GM18508 (cell line): ENCODE results near the gene LRRN4.
"Not testable (repeated sequence)": the region's sequence is repeated elsewhere in the genome, so short reads cannot be mapped to it uniquely, and the experiment has no call there.

ENCODE experiments used
- ATAC-seq: cut with Tn5 transposase; IDR thresholded peaks from one replicate; pipeline ENCODE4 v1.9.1; 2021; ENCODE audit warnings: moderate number of reproducible peaks; ENCODE audit not compliant: insufficient read depth, unreplicated experiment

Gene LRRN4

DNA sequence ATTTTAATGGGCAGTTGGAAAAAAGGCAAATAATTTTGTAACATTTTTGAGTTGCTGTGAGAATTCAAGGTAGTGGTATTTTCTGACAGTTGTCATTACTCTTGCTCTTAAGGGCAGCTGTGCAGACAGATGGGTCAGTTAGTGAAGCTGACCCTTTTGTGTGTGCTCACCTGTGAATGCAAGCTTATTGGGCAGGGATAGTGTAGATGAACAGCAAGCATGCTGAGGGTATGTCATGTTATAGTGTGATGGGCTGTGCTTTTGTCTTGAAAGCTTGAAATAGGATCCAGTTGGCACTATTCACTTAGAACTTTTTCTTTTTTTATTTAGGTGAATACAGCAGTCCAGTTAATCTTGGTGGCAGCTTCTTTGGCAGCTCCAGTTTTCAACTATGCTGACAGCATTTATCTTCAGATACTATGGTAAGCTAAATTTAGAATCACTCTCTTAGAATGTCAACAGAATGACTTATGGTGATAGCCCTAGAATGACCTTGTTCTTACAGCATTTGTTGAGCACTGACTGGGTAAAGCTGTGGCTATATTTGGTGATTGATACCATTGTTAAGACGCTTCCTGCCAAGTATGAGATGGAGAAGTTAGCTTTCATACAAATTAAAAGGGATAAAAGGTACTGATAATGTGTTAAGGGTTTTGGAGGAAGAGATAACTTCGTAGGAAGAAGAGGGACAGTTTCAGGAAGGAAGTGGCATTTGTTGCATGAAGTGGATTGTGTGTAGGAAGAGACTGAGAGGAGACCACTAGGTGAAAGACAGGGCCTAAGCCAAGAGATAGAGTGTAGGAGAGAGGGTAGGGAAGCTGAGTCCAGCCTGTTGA, 19.5 kb downstream of the LRRN4 start:
- ATAC-seq = no peak

DNA sequence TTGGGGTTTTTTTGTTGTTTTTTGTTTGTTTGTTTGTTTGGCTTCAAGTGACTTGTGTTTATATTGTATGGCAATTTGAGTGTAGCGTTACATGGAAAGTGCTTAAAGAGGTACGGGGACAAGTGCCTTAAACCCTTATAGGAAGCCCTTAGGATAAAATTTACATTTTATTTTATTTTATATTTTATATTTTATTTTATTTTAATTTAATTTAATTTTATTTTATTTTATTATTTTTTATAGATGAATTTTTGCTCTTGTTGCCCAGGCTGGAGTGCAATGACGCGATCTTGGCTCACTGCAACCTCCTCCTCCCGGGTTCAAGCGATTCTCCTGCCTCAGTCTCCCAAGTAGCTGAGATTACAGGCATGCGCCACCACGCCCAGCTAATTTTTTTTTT, 21.0 kb downstream of the LRRN4 start:
- ATAC-seq = not testable (repeated sequence)

DNA sequence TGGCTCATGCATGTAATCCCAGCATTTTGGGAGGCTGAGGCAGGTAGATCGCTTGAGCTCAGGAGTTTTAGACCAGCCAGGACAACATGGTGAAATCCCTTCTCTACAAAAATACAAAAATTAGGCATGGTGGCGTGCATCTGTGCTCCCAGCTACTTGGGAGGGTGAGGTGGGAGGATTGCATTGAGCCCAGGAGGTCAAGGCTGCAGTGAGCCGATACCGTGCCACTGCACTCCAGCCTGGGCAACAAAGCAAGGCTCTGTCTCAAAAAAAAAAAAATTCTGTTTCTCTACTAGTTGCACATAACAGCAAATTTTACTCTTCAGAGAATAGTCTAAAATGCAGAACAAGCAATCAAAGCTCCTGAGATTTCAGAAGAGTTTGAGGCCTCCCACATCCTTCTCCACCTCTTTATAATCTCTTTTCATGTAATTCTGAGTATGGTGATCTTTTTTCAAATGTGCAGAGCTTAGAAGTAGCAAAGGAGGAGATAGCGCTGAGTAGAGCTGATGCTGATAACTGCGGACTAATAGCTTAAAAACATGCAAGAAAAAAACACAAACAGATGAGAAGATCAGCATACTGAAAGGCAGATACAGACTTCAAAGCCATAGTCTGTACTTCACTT, 23.3 kb downstream of the LRRN4 start:
- no peak for ATAC-seq

DNA sequence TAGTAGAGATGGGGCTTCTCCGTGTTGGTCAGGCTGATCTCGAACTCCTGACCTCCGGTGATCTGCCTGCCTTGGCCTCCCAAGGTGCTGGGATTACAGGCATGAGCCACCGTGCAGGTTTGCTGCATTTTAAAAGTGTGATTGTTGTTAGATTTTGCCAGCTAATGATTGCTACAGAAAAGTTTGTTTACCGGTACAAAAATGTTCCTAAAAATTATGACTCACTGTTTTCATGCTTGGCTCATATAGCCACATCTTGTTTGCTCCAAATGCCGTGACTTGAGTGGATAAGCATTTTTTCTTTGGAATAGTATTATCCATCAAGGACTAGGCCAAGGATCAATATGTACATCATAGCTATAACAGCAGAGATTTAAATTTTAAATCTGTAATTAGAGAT, 24.3 kb downstream of the LRRN4 start:
- no peak for ATAC-seq

DNA sequence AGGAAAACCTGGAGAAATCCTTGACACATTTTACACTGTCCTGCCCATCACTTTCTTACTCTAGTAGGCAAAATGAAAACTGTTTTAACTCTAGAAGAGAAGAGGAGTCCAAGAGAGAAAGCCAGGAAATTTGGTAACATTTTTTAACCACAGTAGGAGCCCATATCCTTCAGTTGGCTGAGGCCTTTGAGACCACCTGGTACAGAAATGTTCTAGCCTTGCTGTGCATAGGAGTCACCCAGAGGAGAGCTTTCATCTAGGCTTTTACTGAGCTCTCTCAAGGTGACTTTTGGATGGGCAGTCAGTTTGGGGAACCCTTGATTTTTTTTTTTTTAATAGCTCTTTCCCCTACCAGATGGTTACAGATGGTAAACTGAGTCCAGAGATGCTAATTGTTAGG, 25.0 kb downstream of the LRRN4 start:
- ATAC-seq = no peak

DNA sequence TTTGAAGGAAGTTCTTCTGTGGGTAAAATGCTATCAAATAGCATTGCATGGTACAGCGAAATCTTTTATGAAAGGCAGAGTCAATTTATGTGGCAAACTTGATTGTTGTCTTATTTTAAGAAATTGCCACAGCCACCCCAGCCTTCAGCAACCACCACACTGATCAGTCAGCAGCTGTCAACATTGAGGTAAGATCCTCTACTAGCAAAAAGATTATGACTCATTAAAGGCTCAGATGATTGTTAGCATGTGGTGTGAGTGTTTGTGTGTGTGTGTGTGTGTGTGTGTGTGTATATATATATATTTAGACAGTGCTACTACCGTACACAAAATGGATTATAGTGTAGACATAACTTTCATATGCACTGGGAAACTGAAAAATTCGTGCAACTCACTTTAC, 27.8 kb downstream of the LRRN4 start:
- ATAC-seq = no peak

DNA sequence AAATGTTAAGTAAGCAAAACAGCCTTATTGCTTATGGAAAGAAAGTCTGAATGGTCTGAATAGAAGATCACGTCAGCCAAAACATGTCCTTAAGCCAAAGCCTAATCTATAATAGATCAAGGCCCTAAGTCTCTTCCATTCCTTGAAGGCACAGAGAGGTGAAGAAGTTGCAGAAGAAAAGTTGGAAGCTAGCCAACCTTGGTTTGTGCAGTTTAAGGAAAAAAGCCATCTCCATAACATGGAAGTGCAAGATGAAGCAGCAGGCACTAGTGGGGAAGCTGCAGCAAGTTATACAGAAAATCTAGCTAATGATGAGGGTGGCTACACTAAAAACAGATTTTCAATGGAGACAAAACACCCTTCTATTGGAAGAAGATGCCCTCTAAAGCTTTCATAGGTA, 29.1 kb downstream of the LRRN4 start:
- ATAC-seq = no peak

DNA sequence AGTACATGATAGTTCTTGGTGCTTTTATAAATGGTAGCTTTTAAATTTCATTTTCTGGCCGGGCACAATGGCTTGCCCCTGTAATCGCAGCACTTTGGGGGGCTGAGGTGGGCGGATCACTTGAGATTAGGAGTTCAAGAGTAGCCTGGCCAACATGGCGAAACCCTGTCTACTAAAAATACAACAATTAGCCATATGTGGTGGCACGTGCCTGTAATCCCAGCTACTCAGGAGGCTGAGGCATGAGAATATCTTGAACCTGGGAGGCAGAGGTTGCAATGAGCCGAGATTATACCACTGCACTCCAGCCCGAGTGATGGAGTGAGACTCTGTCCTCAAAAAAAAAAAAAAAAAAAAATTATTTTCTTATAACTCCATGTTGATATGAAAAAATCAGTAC, 36.0 kb downstream of the LRRN4 start:
- no peak for ATAC-seq

DNA sequence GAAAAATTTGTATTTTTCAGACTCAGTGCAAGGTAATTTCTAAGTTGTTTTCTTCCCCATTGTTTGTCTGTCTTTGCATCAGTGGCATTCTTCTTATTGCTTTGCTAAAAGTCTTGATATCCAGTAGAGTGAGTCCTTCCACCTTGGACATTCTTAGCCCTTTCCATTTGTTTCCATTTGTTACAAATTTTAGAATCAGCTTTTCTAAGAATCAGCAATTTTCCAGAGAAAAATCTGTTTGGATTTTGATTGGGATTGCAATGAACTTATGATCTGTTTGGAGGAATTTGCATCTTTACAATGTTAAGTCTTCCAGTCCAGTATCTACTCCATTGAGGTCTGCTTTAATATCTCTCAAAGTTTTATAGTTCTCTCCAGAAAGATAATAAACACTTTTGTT, 36.4 kb downstream of the LRRN4 start:
- no peak for ATAC-seq

DNA sequence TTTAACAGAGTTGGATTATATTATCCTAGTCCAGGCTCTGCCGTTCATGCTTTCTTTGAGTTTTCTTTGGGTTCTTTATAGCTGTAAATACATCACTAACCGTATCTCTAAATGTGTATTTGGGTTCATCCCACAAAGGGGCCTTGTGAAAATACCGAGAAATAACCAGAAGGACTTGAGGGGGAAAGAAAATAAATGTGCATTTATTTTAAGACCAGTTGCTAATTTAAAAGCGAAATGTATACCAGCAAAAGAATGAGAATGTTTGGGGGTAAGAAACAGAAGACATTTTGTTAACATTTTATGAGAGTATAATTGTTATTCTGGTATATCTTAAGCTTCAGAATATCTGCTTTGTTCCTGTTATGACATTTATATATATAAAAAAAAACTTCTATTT, 38.9 kb downstream of the LRRN4 start:
- ATAC-seq = no peak

DNA sequence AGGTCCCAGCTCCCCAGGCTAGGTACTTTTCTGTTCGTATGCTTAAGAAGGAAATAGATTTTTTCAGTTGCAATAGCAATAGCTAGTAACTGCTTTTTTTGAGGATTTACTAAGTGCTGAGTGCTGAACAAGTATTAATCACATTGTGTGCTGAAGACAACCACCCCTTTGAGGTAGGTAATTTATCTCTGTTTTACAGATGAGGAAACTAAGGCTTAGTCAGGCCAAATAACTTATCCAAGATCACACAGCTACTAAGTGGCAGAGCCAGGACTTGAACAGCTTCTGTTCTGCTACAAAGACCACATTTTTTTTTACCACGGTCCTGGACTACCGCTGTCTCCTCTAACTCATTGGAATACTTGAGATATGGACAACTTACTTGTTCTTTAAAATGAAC, 39.8 kb downstream of the LRRN4 start:
- no peak for ATAC-seq

DNA sequence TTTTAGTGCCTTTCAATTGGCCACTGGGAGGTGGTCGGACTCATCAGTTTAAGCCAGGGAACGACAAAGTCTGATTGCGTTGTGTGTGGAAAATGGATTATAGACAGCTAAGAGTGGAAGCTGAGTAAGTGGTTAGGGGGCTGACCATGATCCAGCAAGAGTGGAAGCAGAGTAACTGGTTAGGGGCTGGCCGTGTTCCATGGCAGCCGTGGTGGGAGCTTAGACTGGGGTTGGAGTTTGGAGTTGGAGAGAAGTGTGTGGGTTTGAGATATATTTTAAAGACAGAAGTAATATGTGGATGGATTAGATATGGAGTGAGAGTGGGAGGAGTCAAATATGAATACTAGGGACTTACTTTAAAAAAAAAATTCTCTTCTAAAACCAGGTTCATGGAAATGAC, 41.7 kb downstream of the LRRN4 start:
- no peak for ATAC-seq

DNA sequence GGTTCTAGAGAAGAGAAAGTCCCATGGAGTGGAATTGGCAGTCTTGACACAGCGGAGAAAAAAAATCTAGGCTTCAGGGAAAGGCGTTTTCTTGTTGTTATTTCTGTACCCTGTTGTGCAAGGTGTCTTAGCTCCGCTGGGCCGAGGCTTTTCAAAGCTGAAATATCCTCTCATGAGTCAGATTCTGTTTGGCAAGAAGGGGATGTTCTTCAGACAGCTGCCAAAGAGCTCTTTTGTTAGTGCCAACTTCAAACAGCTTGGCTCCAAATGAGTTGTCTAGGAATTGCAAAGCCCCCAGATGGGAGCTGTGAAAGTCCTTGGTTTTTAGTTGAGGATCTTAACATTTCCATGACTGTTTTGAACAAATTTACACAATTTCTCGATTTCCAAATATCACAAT, 45.6 kb downstream of the LRRN4 start:
- no peak for ATAC-seq

DNA sequence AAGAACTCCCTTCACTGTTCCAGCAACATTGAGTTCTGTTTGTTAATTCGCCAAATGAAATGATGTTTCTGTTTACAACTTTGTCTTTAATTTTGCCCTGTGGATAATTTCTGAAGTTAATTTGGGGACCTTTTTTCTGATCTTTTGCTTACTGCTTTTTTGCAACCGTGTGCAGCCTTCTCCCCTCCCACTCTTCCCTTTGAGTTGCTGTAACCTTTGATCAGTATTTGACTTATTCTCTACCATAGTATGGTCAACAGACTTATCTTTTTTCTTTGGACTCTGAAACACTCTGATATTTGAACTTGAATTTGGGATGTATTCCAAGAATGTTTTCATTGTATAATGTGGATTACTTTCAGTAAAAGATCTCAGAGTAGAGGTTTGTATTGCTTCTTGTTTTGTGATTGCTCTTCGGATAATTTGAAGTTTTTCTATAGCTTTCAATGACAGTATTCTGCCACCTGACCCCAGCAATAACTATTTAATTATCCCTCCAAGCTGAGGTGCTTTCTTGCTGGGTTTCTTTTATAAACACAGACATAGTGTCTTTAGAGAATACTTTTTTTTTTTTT, 46.2 kb downstream of the LRRN4 start:
- no peak for ATAC-seq

DNA sequence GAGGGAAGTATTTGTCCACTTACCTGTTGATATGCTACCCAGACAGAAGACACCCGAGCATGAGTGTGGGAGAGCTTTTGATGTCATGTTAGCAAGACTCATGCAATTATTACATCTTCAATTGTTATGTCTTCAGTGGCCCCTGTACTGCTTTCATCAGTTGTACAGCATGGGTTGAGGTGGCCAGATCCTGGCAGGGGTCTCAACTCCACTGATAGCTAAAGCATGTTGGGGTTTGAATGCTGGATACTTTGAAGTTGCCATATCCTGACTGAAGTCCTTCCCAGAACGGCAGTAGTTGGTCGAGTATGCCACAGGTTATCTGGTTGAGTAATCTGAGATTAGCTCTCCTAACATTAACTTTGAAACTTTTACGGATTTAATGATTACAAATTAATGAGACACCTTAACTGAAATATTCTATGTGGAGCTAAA, 46.7 kb downstream of the LRRN4 start:
- ATAC-seq = no peak

DNA sequence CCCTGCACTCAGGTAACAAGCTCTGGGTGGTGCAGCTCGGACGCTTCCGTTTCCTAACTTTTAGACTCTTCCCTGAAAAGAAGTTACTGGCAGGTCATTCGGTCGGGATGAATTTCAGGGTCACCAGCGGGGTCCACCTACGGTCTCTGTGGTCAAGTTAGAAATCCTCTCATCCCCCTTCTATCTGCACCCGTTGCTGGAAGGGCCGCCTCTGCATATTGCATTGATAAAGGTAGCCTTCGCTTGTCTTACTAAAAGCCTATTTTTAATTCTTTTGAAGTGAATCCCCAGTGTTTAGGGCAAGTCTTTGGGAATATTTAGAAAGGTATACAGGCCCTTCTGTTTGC, 47.3 kb downstream of the LRRN4 start:
- no peak for ATAC-seq

DNA sequence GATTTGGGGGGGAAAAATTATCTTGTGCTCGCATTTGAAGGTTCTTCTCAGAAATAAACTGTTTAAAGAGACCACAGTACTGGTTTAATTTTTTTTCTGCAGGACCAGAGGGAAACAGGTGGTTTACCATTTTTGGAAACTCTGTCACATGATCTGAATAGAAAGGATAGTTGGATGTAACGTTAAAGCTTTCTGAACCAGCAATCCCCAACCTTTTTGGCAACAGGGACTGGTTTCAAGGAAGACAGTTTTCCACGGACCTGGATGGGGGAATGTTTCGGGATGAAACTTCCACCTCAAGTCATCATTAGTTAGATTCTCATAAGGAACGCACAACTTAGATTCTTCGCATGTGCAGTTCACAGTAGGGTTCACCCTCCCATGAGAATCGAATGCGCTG, 53.0 kb downstream of the LRRN4 start:
- ATAC-seq = no peak

DNA sequence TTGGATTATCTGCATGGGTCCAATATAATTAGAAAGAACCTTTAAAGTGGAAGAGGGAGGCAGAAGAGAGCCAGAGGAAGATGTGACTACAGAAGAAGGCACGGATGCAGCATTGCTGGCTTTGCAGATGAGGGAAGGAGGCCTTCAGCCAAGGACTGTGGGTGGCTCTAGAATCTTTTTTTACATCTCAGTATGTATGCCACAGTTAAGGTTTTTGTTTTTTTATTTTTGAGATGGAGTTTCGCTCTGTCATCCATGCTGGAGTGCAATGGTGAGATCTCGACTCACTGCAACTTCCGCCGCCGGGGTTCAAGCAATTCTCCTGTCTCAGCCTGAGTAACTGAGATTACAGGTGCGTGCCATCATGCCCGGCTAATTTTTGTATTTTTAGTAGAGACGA, 54.1 kb downstream of the LRRN4 start:
- no peak for ATAC-seq

DNA sequence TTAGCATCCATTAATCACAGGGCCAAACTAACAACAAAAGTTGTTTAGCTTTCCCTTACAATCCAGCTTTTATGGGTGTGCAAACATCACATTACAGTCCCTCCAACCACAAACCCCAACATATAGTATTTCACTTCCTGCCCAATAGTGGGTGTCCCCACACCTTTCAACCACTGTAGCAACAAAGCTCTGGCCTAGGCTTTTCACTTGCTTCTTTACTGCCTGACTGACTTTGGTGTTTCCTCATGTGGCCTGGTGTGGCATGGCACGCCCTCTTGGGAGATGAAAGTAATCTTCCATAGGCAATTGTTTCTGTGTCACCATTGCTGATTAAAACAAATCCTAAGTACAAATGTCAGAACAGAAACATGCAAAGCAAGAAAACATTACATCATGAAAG, 57.1 kb downstream of the LRRN4 start:
- ATAC-seq = peak; percentile 83

DNA sequence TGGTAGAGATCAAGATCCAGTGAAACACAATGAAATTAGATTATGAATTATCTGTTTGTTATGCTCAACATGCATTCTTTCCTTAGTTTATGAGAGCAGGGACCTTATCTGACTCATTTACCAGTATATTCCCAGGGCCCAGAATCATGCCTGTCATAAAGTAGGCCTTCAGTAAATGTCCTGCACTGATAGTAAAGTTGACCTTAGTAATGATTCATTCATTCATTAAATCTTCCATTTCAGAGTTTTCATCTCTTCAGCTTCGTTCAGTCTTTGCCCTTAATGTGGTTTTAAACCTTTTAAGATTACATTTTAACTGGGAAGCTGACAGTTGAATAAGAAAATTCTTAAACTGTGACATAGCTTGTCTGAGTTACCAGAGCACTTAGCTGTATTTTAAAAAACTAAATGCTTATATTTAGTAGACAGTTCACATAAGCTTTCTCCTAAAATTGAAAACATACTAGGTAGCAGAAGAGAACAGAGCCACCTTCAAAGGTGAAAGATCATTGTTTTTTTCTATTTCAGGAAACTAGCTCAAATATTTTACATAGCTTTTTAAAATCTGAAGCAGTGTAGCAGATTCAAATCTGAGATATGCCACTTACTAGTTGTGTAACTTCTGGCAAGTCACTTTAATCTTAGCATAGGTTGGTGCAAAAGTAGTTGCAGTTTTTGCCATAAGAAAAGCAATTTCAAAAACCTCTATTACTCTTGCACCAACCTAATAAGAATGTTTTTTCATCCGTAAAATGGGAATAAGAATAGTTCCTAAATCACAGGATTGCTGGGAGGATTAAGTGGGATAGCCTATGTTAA, 62.0 kb downstream of the LRRN4 start:
- no peak for ATAC-seq

DNA sequence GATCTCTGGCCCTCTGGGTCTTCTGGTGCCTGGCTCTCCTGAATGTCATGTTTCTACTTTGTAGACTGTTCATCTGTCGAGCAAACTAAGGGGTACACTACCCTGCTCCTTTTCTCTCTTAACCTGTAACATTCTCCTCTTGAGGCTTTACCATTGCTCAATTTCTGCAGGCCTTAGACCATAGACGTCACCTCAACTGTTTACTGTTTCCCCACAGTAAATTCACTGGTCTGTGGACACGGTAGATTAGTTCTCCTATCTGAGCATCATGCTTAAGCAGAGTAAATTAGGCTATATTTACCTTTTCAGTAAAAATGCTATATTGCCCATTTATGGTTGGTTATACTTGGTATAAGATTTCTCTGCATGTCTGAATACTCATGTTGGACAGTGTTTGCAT, 62.9 kb downstream of the LRRN4 start:
- no peak for ATAC-seq
